HepG2 (cell line): ENCODE data around the gene PPP2R2B. TPM values are rescaled to one million over a fixed set of nuclear protein-coding genes. Genes with fewer than 3 reads are reported as not detected.

Source experiments
- CREBL2 ChIP-seq: sonication (generic); formaldehyde crosslinking; IDR thresholded peaks from 2 replicates; pipeline ENCODE4 v1.8.1; 2023; ENCODE audit warnings: missing genetic modification reagents, mild to moderate bottlenecking, borderline replicate concordance
- ZNF737 ChIP-seq: sonication (generic); formaldehyde crosslinking; IDR thresholded peaks from 2 replicates; pipeline ENCODE4 v1.5.0; 2020; ENCODE audit warnings: missing genetic modification reagents, mild to moderate bottlenecking, borderline replicate concordance
- polyA plus RNA-seq, 8 experiments: library from polyadenylated mRNA; depleted of rRNA in 3 of 8; stranded (reverse) in 7 of 8; unstranded in 1 of 8; fragments of >200 nt; fragmentation: Illumina TruSeq in 4 of 8; extraction: Trizol in 4 of 8; gene quantifications; 2 replicates each; pipeline versions ENCODE4 v1.2.1 to v1.2.3, GENCODE V29; 2011 to 2016; ENCODE audit warnings: low read depth in 4 of 8, missing spikeins in 1 of 8, mixed read lengths in 1 of 8; ENCODE audit not compliant: insufficient read depth in 1 of 8
- total RNA-seq, 5 experiments: library from RNA; depleted of rRNA; stranded (reverse); fragments of >200 nt; fragmentation: Illumina TruSeq; extraction: Trizol; gene quantifications; 2 replicates each; pipeline ENCODE4 v1.2.3, GENCODE V29; 2016; ENCODE audit warnings: low read depth in 1 of 5
- TF ChIP-seq, protein P1 (sequence below): sonication (generic); formaldehyde crosslinking; IDR thresholded peaks from 2 replicates; pipeline ENCODE4 v1.5.1; 2020; ENCODE audit warnings: mild to moderate bottlenecking, missing genetic modification reagents, moderate library complexity
- TF ChIP-seq, protein P2 (sequence below): sonication (generic); formaldehyde crosslinking; IDR thresholded peaks from 2 replicates; pipeline ENCODE4 v1.4.0; 2020; ENCODE audit warnings: missing genetic modification reagents, borderline replicate concordance
- TF ChIP-seq, protein P3 (sequence below): sonication (generic); formaldehyde crosslinking; IDR thresholded peaks from 2 replicates; pipeline ENCODE4 v1.4.0; 2020; ENCODE audit warnings: missing genetic modification reagents

Gene PPP2R2B
- total and polyA plus RNA-seq, 2 of the 13 experiments (the other 11 are each of a cell fraction or from before 2014, with no cell fraction given), result not detected

GRCh38 chr5:146680846-146681584, 197.5 kb downstream of the PPP2R2B start (continued):
- TF ChIP-seq, protein P1, sequence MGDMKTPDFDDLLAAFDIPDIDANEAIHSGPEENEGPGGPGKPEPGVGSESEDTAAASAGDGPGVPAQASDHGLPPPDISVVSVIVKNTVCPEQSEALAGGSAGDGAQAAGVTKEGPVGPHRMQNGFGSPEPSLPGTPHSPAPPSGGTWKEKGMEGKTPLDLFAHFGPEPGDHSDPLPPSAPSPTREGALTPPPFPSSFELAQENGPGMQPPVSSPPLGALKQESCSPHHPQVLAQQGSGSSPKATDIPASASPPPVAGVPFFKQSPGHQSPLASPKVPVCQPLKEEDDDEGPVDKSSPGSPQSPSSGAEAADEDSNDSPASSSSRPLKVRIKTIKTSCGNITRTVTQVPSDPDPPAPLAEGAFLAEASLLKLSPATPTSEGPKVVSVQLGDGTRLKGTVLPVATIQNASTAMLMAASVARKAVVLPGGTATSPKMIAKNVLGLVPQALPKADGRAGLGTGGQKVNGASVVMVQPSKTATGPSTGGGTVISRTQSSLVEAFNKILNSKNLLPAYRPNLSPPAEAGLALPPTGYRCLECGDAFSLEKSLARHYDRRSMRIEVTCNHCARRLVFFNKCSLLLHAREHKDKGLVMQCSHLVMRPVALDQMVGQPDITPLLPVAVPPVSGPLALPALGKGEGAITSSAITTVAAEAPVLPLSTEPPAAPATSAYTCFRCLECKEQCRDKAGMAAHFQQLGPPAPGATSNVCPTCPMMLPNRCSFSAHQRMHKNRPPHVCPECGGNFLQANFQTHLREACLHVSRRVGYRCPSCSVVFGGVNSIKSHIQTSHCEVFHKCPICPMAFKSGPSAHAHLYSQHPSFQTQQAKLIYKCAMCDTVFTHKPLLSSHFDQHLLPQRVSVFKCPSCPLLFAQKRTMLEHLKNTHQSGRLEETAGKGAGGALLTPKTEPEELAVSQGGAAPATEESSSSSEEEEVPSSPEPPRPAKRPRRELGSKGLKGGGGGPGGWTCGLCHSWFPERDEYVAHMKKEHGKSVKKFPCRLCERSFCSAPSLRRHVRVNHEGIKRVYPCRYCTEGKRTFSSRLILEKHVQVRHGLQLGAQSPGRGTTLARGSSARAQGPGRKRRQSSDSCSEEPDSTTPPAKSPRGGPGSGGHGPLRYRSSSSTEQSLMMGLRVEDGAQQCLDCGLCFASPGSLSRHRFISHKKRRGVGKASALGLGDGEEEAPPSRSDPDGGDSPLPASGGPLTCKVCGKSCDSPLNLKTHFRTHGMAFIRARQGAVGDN (CRISPR knock-in tag), result no peak
- TF ChIP-seq CREBL2 (CRISPR knock-in tag) (no peak), ZNF737 (no peak)
- TF ChIP-seq, protein P2, sequence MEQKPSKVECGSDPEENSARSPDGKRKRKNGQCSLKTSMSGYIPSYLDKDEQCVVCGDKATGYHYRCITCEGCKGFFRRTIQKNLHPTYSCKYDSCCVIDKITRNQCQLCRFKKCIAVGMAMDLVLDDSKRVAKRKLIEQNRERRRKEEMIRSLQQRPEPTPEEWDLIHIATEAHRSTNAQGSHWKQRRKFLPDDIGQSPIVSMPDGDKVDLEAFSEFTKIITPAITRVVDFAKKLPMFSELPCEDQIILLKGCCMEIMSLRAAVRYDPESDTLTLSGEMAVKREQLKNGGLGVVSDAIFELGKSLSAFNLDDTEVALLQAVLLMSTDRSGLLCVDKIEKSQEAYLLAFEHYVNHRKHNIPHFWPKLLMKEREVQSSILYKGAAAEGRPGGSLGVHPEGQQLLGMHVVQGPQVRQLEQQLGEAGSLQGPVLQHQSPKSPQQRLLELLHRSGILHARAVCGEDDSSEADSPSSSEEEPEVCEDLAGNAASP (CRISPR knock-in tag), result no peak
- TF ChIP-seq, protein P3, sequence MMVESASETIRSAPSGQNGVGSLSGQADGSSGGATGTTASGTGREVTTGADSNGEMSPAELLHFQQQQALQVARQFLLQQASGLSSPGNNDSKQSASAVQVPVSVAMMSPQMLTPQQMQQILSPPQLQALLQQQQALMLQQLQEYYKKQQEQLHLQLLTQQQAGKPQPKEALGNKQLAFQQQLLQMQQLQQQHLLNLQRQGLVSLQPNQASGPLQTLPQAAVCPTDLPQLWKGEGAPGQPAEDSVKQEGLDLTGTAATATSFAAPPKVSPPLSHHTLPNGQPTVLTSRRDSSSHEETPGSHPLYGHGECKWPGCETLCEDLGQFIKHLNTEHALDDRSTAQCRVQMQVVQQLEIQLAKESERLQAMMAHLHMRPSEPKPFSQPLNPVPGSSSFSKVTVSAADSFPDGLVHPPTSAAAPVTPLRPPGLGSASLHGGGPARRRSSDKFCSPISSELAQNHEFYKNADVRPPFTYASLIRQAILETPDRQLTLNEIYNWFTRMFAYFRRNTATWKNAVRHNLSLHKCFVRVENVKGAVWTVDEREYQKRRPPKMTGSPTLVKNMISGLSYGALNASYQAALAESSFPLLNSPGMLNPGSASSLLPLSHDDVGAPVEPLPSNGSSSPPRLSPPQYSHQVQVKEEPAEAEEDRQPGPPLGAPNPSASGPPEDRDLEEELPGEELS (CRISPR knock-in tag), result no peak
